ENCODE results near the gene USP12.

Gene USP12

DNA sequence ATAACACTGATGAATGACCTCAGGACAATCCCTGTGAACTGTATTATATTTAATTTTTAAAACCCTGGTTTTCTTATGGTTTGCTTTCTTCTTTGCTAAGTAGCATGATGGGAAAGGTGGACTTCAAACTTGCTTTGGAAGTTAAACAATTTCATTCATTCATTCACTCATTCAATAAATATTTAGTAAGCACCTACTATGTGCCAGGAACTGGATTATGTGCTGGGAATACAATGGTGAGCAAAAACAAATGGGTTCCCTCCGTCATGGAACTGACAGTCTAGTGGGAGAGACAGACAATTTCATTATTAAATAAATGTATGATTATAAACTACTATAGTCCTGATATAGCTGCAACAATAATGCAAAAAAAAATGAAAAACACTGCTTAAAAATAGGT, 70.3 kb downstream of the USP12 start:
- H2AFZ ChIP-seq (ENCODE audit: low read length, unreplicated experiment) = no peak overlapping the region
- H3K4me3 ChIP-seq (ENCODE audit: low read depth, low read length) = no peak overlapping the region
- H3K4me1 ChIP-seq (ENCODE audit: control insufficient read depth, insufficient read depth, low read length, unreplicated experiment) = peaks cover 9% of the 10 kb centered on the region
- no peak overlapping the region for H3K27ac ChIP-seq (ENCODE audit: low read depth, low read length)
- no peaks in the 10 kb centered on the region for H3K27me3 ChIP-seq (ENCODE audit: insufficient read depth, low read length)
- no peaks in the 10 kb centered on the region for H3K36me3 ChIP-seq (ENCODE audit: insufficient read depth, low read length)
- peaks cover 6% of the 10 kb centered on the region for H3K79me2 ChIP-seq (ENCODE audit: control insufficient read depth, insufficient read depth, low read length, unreplicated experiment)

- Histone ChIP-seq H2AFZ (ENCODE audit: low read length, unreplicated experiment) (no peak overlapping the region), H3K27ac (ENCODE audit: low read depth, low read length) (no peak overlapping the region), H3K79me2 (ENCODE audit: control insufficient read depth, insufficient read depth, low read length, unreplicated experiment) (peaks cover 4% of the 10 kb centered on the region), H3K4me1 (ENCODE audit: control insufficient read depth, insufficient read depth, low read length, unreplicated experiment) (peaks cover 9% of the 10 kb centered on the region), H3K27me3 (ENCODE audit: insufficient read depth, low read length) (no peaks in the 10 kb centered on the region), H3K36me3 (ENCODE audit: insufficient read depth, low read length) (no peaks in the 10 kb centered on the region), H3K4me3 (ENCODE audit: low read depth, low read length) (no peak overlapping the region)
Observed at GRCh38 chr13:27097691-27098090, 73.9 kb downstream of the USP12 start.

GRCh38 chr13:27091451-27091850, 80.2 kb downstream of the USP12 start:
- no peak overlapping the region for H3K27ac ChIP-seq (ENCODE audit: low read depth, low read length)
- no peaks in the 10 kb centered on the region for H3K27me3 ChIP-seq (ENCODE audit: insufficient read depth, low read length)
- H3K79me2 ChIP-seq (ENCODE audit: control insufficient read depth, insufficient read depth, low read length, unreplicated experiment) = no peaks in the 10 kb centered on the region
- no peak overlapping the region for H2AFZ ChIP-seq (ENCODE audit: low read length, unreplicated experiment)
- no peaks in the 10 kb centered on the region for H3K4me1 ChIP-seq (ENCODE audit: control insufficient read depth, insufficient read depth, low read length, unreplicated experiment)
- peaks cover 10% of the 10 kb centered on the region; the same call in 1 of the 2 replicates for H3K36me3 ChIP-seq (ENCODE audit: insufficient read depth, low read length)
- no peak overlapping the region for H3K4me3 ChIP-seq (ENCODE audit: low read depth, low read length)

GRCh38 chr13:27088619-27089018, 83.0 kb downstream of the USP12 start:
- no peaks in the 10 kb centered on the region for H3K79me2 ChIP-seq (ENCODE audit: control insufficient read depth, insufficient read depth, low read length, unreplicated experiment)
- no peak overlapping the region for H3K4me3 ChIP-seq (ENCODE audit: low read depth, low read length)
- no peaks in the 10 kb centered on the region for H3K27me3 ChIP-seq (ENCODE audit: insufficient read depth, low read length)
- H3K27ac ChIP-seq (ENCODE audit: low read depth, low read length) = no peak overlapping the region
- H3K36me3 ChIP-seq (ENCODE audit: insufficient read depth, low read length) = peaks cover 19% of the 10 kb centered on the region; the same call in 1 of the 2 replicates
- H3K4me1 ChIP-seq (ENCODE audit: control insufficient read depth, insufficient read depth, low read length, unreplicated experiment) = no peaks in the 10 kb centered on the region
- no peak overlapping the region for H2AFZ ChIP-seq (ENCODE audit: low read length, unreplicated experiment)

DNA sequence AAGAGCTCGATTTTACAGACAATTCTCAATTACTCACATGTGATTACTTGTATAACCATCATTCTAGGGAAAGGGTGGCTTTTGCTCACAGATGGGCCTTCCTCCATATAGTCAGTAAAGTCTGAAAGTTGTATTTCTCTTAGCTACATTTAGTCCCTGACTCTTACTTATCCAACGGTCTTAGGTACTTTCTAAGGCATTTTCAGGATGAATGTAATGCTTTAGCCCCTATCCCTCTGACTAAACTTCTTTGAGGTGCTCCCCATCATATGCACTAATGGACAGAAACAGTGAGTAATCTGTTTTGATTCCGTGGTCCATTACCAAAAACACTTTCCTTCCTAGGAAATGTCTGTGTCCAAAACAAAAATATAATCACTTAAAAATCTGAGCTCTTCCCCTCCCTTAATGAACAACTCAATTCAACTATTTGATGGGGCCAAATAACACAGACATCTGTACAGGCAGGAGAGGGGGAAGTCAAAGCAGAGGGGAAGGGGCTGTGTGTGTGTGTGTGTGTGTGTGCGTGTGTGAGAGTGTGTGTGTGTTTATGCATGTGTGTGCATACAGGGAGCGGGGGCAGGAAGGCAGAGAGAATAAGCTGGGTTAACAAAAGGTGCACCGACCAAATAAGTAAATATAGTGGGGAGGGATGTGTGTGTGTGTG, 84.9 kb downstream of the USP12 start:
- Histone ChIP-seq H3K27ac (ENCODE audit: low read depth, low read length) (no peak overlapping the region), H3K4me3 (ENCODE audit: low read depth, low read length) (no peak overlapping the region), H3K36me3 (ENCODE audit: insufficient read depth, low read length) (peaks cover 19% of the 10 kb centered on the region; the same call in 1 of the 2 replicates), H3K79me2 (ENCODE audit: control insufficient read depth, insufficient read depth, low read length, unreplicated experiment) (no peaks in the 10 kb centered on the region), H3K4me1 (ENCODE audit: control insufficient read depth, insufficient read depth, low read length, unreplicated experiment) (no peaks in the 10 kb centered on the region), H3K27me3 (ENCODE audit: insufficient read depth, low read length) (no peaks in the 10 kb centered on the region), H2AFZ (ENCODE audit: low read length, unreplicated experiment) (no peak overlapping the region)

GRCh38 chr13:27083183-27083582, 88.4 kb downstream of the USP12 start:
- no peaks in the 10 kb centered on the region for H3K27me3 ChIP-seq (ENCODE audit: insufficient read depth, low read length)

DNA sequence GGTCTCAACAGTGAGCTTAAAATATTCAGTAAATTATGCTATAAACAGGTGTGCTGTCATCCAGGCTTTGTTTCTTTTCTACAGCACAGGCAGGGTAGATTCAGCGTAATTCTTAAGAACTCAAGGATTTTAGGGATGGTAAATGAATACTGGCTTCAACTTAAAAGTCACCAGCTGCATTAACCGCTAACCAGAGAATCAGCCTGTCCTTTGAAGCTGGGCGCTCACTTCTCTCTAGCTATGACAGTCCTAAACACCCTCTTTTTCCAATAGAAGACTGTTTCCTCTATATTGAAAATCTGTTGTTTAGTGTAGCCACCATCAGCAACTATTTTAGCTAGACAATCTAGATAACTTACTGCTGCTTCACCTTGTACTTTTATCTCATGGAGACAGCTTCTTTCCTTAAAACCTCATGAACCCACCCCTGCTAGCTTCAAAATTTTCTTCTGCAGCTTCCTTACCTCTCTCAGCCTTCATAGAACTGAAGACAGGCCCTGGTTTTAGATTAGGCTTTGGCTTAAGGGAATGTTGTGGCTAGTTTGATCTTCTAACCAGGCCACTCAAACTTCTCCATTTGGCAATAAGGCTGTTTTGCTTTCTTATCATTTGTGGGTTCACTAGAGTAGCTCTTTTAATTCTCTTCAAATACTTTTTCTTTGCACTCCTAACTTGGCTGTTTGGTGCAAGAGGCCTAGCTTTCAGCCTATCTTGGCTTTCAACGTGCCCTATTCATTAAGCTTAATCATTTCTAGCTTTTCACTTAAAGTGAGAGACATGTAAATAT, 89.5 kb downstream of the USP12 start:
- H3K4me3 ChIP-seq (ENCODE audit: low read depth, low read length) = no peak overlapping the region
- no peak overlapping the region for H2AFZ ChIP-seq (ENCODE audit: low read length, unreplicated experiment)
- H3K4me1 ChIP-seq (ENCODE audit: control insufficient read depth, insufficient read depth, low read length, unreplicated experiment) = no peaks in the 10 kb centered on the region
- H3K79me2 ChIP-seq (ENCODE audit: control insufficient read depth, insufficient read depth, low read length, unreplicated experiment) = no peaks in the 10 kb centered on the region
- peaks cover 17% of the 10 kb centered on the region; the same call in 1 of the 2 replicates for H3K36me3 ChIP-seq (ENCODE audit: insufficient read depth, low read length)
- H3K27ac ChIP-seq (ENCODE audit: low read depth, low read length) = no peak overlapping the region
- no peaks in the 10 kb centered on the region for H3K27me3 ChIP-seq (ENCODE audit: insufficient read depth, low read length)

More at GRCh38 chr13:27083183-27083582, 88.4 kb downstream of the USP12 start:
- Histone ChIP-seq H3K4me1 (ENCODE audit: control insufficient read depth, insufficient read depth, low read length, unreplicated experiment) (no peaks in the 10 kb centered on the region), H3K27ac (ENCODE audit: low read depth, low read length) (no peak overlapping the region), H3K36me3 (ENCODE audit: insufficient read depth, low read length) (peaks cover 17% of the 10 kb centered on the region; the same call in 1 of the 2 replicates), H2AFZ (ENCODE audit: low read length, unreplicated experiment) (no peak overlapping the region), H3K79me2 (ENCODE audit: control insufficient read depth, insufficient read depth, low read length, unreplicated experiment) (no peaks in the 10 kb centered on the region), H3K4me3 (ENCODE audit: low read depth, low read length) (no peak overlapping the region)

DNA sequence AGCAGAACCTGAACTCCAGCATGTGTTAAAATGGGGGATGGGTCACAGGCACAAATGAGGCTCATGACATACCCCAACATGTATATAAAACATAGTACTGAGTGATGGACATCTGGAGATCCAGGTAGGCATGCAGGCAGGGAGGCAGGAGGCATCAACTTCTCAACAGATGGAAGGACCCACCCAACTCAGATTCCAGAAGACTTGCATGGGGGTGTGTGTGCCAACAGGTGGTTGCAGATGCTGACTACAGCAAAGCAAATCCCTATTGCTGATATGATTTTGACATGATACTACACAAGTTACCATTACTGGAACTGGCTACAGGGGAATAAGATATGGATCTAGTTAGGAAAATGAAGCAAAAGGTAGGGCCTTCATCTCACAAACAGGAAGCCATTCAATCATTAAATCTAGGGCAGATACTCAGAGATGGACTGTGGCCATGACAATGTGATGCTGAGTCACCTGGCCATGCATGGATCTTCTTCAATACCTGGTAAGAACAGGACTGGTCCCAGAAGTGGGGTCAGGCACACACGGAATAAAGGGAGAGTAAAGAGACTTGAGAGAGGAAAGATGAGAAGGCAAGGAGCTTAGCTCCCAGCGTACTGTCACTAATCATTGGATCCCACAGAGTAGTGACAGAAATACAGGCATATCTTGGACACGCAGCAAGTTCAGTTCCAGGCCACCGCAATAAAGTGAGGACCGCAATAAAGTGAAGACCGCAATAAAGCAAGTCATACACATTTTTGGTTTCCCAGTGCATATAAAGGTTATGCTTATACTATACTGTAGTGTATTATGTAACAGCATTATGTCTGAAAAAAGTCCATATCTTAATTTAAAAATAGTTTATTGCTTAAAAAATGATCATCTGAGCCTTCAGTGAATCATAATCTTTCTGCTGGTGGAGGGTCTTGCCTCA, 91.3 kb downstream of the USP12 start:
- H3K27ac ChIP-seq (ENCODE audit: low read depth, low read length) = no peak overlapping the region

DNA sequence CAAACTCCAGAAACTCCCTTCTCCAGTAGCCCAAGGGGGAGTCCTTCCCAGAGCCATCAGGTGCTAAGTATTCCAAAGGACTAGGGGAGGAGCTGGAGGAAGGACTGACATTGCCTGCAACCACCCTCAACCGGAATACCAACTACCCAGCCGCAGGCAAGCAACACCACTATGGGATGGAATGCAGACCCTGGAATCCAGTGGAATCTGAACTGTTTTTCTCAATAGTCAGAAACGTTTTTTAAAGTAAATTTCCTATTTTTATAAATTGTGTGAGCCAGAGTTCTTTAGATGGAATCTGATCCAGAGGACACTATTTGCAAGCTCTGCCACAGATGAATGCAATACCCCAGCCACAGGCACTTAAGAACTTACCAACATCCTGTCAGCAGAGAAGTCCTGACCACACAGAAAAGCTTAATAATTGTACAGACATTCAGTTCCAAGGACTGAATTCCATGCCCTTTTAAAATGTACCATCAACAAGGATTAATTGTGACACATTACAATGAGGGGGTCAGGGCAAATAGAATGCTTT, 92.1 kb downstream of the USP12 start:
- no peak overlapping the region for H3K4me3 ChIP-seq (ENCODE audit: low read depth, low read length)
- H2AFZ ChIP-seq (ENCODE audit: low read length, unreplicated experiment) = no peak overlapping the region
- peaks cover 12% of the 10 kb centered on the region; the same call in 1 of the 2 replicates for H3K36me3 ChIP-seq (ENCODE audit: insufficient read depth, low read length)
- H3K4me1 ChIP-seq (ENCODE audit: control insufficient read depth, insufficient read depth, low read length, unreplicated experiment) = no peaks in the 10 kb centered on the region
- H3K27ac ChIP-seq (ENCODE audit: low read depth, low read length) = no peak overlapping the region
- no peaks in the 10 kb centered on the region for H3K79me2 ChIP-seq (ENCODE audit: control insufficient read depth, insufficient read depth, low read length, unreplicated experiment)
- no peaks in the 10 kb centered on the region for H3K27me3 ChIP-seq (ENCODE audit: insufficient read depth, low read length)

More for the DNA sequence above, 91.3 kb downstream of the USP12 start:
- Histone ChIP-seq H3K27me3 (ENCODE audit: insufficient read depth, low read length) (no peaks in the 10 kb centered on the region), H3K36me3 (ENCODE audit: insufficient read depth, low read length) (peaks cover 14% of the 10 kb centered on the region; the same call in 1 of the 2 replicates), H3K4me1 (ENCODE audit: control insufficient read depth, insufficient read depth, low read length, unreplicated experiment) (no peaks in the 10 kb centered on the region), H3K79me2 (ENCODE audit: control insufficient read depth, insufficient read depth, low read length, unreplicated experiment) (no peaks in the 10 kb centered on the region), H3K4me3 (ENCODE audit: low read depth, low read length) (no peak overlapping the region), H2AFZ (ENCODE audit: low read length, unreplicated experiment) (no peak overlapping the region)

- no peaks in the 10 kb centered on the region for H3K79me2 ChIP-seq (ENCODE audit: control insufficient read depth, insufficient read depth, low read length, unreplicated experiment)
- H3K36me3 ChIP-seq (ENCODE audit: insufficient read depth, low read length) = peaks cover 13% of the 10 kb centered on the region; the same call in 1 of the 2 replicates
Observed at GRCh38 chr13:27077451-27077850, 94.2 kb downstream of the USP12 start.

More at GRCh38 chr13:27077451-27077850, 94.2 kb downstream of the USP12 start:
- H3K4me1 ChIP-seq (ENCODE audit: control insufficient read depth, insufficient read depth, low read length, unreplicated experiment) = no peaks in the 10 kb centered on the region
- H3K4me3 ChIP-seq (ENCODE audit: low read depth, low read length) = no peak overlapping the region
- H3K27ac ChIP-seq (ENCODE audit: low read depth, low read length) = no peak overlapping the region
- H3K27me3 ChIP-seq (ENCODE audit: insufficient read depth, low read length) = no peaks in the 10 kb centered on the region
- no peak overlapping the region for H2AFZ ChIP-seq (ENCODE audit: low read length, unreplicated experiment)

All from ACC112 (cell line).